ENCODE measurements around the gene OR1K1. TPM values are rescaled to one million over a fixed set of nuclear protein-coding genes. Genes with fewer than 3 reads are reported as not detected.

OR1K1 gene
- total RNA-seq, 1 experiment from 2014 or later: not detected

DNA sequence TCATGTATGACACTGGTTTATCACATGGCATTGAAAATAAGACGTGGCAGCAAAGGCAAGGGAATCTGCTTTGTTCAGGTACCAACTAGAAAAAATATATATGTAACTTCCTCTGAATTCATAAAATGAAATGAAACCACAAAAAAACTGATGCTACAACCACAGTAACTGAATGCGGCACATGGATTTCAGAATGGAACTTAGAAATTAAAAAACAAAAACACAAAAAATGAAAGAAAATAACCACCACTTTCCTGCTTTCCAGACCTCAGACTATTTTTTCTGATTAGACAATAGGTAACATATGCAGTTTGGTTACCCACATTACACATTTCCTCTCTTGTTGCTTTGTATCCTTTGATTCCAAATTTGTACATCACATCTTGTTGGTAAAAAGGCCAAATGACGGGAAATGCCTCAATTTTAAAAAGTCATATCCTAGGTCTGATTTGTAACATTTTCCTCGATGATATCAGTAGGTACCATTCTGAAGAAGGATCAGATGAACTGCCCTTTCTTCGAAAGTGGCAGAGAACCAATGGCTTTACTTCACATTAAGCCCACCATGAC, 46.5 kb downstream of the OR1K1 start:
- Histone ChIP-seq H3K27me3 (replicated peaks) (no peaks in the 10 kb centered on the region), H3K27ac (no peak overlapping the region), H3K4me1 (replicated peaks) (no peaks in the 10 kb centered on the region), H3K4me3 (no peak overlapping the region), H3K9me3 (replicated peaks) (no peaks in the 10 kb centered on the region), H3K36me3 (peaks cover 39% of the 10 kb centered on the region)
- DNase-seq (ENCODE audit: low read depth in 1 of 2, low spot score in 2 of 2): no peak

DNA sequence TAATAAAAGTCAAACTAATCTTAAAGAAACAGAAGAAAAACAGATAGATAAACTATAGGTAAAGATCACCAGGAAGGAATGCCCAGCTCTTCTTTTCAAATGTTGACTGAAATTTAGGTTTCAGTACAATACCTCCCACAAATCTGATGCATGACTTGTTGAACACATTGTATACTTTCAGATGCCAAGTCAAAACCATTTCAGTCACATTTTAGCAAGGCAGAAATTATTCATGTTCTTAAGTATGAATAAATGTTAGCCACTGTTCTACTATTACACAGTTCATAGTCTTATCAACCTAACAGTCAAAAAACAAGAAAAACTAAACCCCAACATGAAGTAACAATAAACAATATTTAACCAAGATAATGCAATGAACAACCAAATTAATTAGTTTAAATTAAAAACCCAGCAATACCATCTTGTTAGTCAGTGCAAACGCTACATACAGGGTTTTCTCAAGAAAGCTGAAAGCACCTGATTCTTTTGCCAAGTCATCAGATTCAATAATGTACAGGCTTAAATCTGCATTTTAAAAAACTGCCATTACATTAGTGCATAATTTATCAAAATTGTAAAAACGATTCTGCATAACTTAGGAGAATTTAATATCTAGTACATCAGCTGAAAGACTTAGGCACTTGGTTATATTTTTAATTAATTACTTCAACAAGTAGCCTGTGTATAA, 48.5 kb downstream of the OR1K1 start:
- Histone ChIP-seq H3K4me3 (no peak overlapping the region), H3K36me3 (peaks cover 41% of the 10 kb centered on the region), H3K27me3 (replicated peaks) (no peaks in the 10 kb centered on the region), H3K27ac (no peak overlapping the region), H3K9me3 (replicated peaks) (no peaks in the 10 kb centered on the region), H3K4me1 (replicated peaks) (no peaks in the 10 kb centered on the region)
- no peak for DNase-seq (ENCODE audit: low read depth in 1 of 2, low spot score in 2 of 2)

Other genes with a start within 250 kb of the OR1K1 start
- not detected in 2 replicates for gene OR1N2, start 247.0 kb upstream of the OR1K1 start, total RNA-seq (2014; rRNA removed; shearing (Covaris generic))
- not detected in 2 replicates for gene OR1L8, start 216.7 kb upstream of the OR1K1 start, total RNA-seq (2014; rRNA removed; shearing (Covaris generic))
- not detected in 2 replicates for gene OR1Q1, start 185.4 kb upstream of the OR1K1 start, total RNA-seq (2014; rRNA removed; shearing (Covaris generic))
- not detected in 2 replicates for gene OR1B1, start 142.5 kb upstream of the OR1K1 start, total RNA-seq (2014; rRNA removed; shearing (Covaris generic))
- not detected in 2 replicates for gene OR1L1, start 138.4 kb upstream of the OR1K1 start, total RNA-seq (2014; rRNA removed; shearing (Covaris generic))
- not detected in 2 replicates for gene OR1L3, start 125.0 kb upstream of the OR1K1 start, total RNA-seq (2014; rRNA removed; shearing (Covaris generic))
- not detected in 2 replicates for gene OR1L4, start 76.1 kb upstream of the OR1K1 start, total RNA-seq (2014; rRNA removed; shearing (Covaris generic))
- gene OR1L6, start 57.8 kb upstream of the OR1K1 start, total RNA-seq (2014; rRNA removed; shearing (Covaris generic)): not detected in 2 replicates
- not detected in 2 replicates for gene OR5C1, start 11.2 kb upstream of the OR1K1 start, total RNA-seq (2014; rRNA removed; shearing (Covaris generic))
- 28.4 and 31.1 TPM in 2 replicates for gene PDCL, start 28.5 kb downstream of the OR1K1 start, total RNA-seq (2014; rRNA removed; shearing (Covaris generic))
- 29.4 and 41.1 TPM in 2 replicates for gene RC3H2, start 105.2 kb downstream of the OR1K1 start, total RNA-seq (2014; rRNA removed; shearing (Covaris generic))
- gene ZBTB6, start 113.2 kb downstream of the OR1K1 start, total RNA-seq (2014; rRNA removed; shearing (Covaris generic)): 9.7 and 11.9 TPM in 2 replicates
- 3.1 and 3.2 TPM in 2 replicates for gene ZBTB26, start 131.4 kb downstream of the OR1K1 start, total RNA-seq (2014; rRNA removed; shearing (Covaris generic))
- 27.8 and 55.6 TPM in 2 replicates for gene RABGAP1, start 140.9 kb downstream of the OR1K1 start, total RNA-seq (2014; rRNA removed; shearing (Covaris generic))
- gene GPR21, start 233.5 kb downstream of the OR1K1 start, total RNA-seq (2014; rRNA removed; shearing (Covaris generic)): not detected in 2 replicates